SU-DHL-6 (cell line): Measurements from ENCODE around the gene TAGLN.

ENCODE experiments used
- CTCF ChIP-seq: fragments of 200-600 bp; sonication (generic); IDR thresholded peaks from one replicate; pipeline ENCODE4 v1.5.1; 2017; ENCODE audit warnings: antibody characterized with exemption, mild to moderate bottlenecking, low read length, moderate library complexity; ENCODE audit not compliant: insufficient read depth, poor library complexity, severe bottlenecking
- EZH2phosphoT487 ChIP-seq: fragments of 200-600 bp; sonication (generic), shearing (Covaris generic); conservative IDR thresholded peaks from 2 replicates; pipeline ENCODE4 v1.6.1; 2018; ENCODE audit warnings: mild to moderate bottlenecking, antibody characterized with exemption, low read length, moderate library complexity, mixed read lengths

- TF ChIP-seq CTCF (no peak), EZH2phosphoT487 (no peak)
These were observed 19.8 kb upstream of the TAGLN start for GRCh38 chr11:117179048-117179999.
